OCI-LY7 (cell line): ENCODE measurements around the gene HSCB. TPM values are rescaled to one million over a fixed set of nuclear protein-coding genes. Genes with fewer than 3 reads are reported as not detected.

Experiments
- total RNA-seq, 2 experiments: library from RNA; depleted of rRNA in 1 of 2; stranded (reverse); fragments of >200 nt in 1 of 2; shearing (Covaris generic) in 1 of 2; gene quantifications; 2 replicates each; pipeline ENCODE4 v1.2.3, GENCODE V29; 2014 to 2022

HSCB gene
- total RNA-seq, 2 experiments from 2014 or later: 17.2 to 23.4 TPM

Other genes with a start within 250 kb of the HSCB start
- under 0.01 and 0.03 TPM in 2 replicates for gene TTC28, start 62.2 kb upstream of the HSCB start, total RNA-seq (2014; rRNA removed; shearing (Covaris generic))
- gene TTC28, start 62.2 kb upstream of the HSCB start, total RNA-seq (2022): 0.24 and 0.55 TPM in 2 replicates
- gene CHEK2, start 219 bp upstream of the HSCB start, total RNA-seq (2014; rRNA removed; shearing (Covaris generic)): 49.3 and 53.3 TPM in 2 replicates
- 77.4 and 82.7 TPM in 2 replicates for gene CHEK2, start 219 bp upstream of the HSCB start, total RNA-seq (2022)
- 19.5 and 21.4 TPM in 2 replicates for gene CCDC117, start 30.7 kb downstream of the HSCB start, total RNA-seq (2014; rRNA removed; shearing (Covaris generic))
- gene CCDC117, start 30.7 kb downstream of the HSCB start, total RNA-seq (2022): 32.9 and 34.1 TPM in 2 replicates
- 35.2 and 35.8 TPM in 2 replicates for gene XBP1, start 58.5 kb downstream of the HSCB start, total RNA-seq (2014; rRNA removed; shearing (Covaris generic))
- 118 and 144 TPM in 2 replicates for gene XBP1, start 58.5 kb downstream of the HSCB start, total RNA-seq (2022)
- gene ZNRF3, start 141.5 kb downstream of the HSCB start, total RNA-seq (2014; rRNA removed; shearing (Covaris generic)): 1.2 and 3.6 TPM in 2 replicates
- 3.1 and 3.9 TPM in 2 replicates for gene ZNRF3, start 141.5 kb downstream of the HSCB start, total RNA-seq (2022)